ENCODE measurements around the gene KIF3B.
A peak's percentile ranks its signal among the peaks of the same experiment; 100 is the strongest.
"Not testable (repeated sequence)": the region's sequence is repeated elsewhere in the genome, so short reads cannot be mapped to it uniquely, and the experiment has no call there.

The KIF3B gene

GRCh38 chr20:32333181-32333987 lies 55.9 kb downstream of the KIF3B start:
- peak; percentile 7 for DNase-seq

- DNase-seq: peak; percentile 53
Measured at GRCh38 chr20:32333988-32334885, 56.8 kb downstream of the KIF3B start.

- no peak for DNase-seq
Measured at GRCh38 chr20:32336918-32337347, 59.5 kb downstream of the KIF3B start.

DNA sequence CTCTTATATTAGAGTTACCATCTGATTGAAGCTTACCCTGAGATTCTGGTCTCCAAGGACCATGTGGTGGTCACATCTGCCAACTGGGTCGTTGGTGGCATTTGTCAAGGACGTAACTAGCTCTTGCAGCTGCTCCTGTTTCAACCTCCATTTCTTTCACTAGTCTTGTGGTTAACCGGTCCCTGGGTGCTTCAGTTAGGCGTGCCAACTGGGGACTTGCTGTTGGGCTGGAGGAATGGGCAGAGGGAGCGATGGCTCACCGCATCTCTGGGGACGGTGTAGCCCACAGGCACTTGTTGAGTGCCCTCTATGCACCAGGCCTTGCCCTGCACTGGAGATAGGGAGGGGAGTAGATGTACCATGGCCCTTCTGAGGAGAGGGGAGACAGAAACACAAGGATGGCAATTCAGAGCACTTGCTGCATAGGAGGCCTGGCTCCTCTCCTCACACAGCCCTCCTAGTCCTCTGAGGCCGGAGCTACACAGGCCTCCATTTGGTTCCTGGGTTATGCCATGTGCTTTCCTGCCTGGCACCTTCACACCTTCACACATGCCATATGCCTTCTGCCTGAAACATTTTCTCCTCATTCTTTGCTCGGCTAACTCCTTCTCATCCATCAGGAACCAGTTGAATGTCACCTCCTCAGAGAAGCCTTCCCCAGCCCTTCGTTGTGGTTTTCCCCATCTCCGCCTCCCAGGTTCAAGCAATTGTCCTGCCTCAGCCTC lies 60.6 kb downstream of the KIF3B start:
- DNase-seq: no peak

GRCh38 chr20:32338665-32339064 lies 61.2 kb downstream of the KIF3B start:
- no peak for DNase-seq

DNA sequence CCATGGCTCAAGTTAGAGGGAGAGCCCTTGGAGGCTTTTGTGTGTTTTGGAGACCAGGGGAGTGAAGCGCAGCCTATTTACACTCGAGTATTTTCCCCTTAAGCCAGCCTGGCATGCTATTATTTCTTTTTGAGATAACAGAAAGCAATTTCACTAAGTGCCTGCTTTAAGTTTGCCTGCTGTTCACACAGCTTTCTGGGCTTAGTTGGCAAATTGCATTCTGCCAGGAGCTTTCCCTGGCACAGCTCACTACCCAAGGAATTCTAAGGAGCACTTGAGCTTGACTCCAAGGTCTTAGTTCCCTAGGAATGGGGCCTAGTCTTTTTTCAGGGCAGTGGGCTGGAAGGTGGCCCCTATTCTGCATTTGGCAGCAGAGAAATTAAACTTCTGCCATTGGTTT lies 61.7 kb downstream of the KIF3B start:
- DNase-seq: no peak

DNA sequence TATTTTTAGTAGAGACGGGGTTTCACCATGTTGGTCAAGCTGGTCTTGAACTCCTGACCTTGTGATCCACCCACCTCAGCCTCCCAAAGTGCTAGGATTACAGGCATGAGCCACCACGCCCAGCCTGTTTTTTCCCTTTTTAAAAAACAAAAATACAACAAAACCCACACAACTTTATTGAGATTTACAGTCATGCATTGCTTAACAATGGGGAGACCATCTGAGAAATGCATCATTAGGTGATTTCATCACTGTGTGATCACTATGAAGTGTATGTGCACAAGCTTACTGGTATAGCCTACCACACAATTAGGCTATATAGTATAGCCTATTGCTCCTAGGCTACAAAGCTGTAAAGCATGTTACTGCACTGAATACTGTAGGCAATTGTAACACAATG lies 63.6 kb downstream of the KIF3B start:
- not testable (repeated sequence) for DNase-seq

DNA sequence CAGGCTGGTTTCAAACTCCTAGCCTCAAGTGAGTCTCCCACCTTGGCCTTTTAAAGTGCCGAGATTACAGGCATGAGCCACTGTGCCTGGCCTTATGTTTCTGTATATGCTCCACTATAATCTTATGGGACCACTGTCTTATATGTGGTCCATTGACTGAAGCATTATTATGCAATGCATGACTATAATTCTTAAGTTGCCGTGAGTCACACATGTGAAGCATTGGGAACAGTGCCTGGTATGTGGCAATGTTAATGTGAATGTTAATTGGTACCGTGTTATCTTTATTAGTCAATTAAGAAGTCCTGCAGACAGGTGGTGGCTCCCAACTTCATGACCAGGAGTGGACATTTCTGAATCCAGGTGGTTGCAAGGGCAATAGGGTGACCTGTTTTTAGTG lies 66.0 kb downstream of the KIF3B start:
- DNase-seq: no peak

DNA sequence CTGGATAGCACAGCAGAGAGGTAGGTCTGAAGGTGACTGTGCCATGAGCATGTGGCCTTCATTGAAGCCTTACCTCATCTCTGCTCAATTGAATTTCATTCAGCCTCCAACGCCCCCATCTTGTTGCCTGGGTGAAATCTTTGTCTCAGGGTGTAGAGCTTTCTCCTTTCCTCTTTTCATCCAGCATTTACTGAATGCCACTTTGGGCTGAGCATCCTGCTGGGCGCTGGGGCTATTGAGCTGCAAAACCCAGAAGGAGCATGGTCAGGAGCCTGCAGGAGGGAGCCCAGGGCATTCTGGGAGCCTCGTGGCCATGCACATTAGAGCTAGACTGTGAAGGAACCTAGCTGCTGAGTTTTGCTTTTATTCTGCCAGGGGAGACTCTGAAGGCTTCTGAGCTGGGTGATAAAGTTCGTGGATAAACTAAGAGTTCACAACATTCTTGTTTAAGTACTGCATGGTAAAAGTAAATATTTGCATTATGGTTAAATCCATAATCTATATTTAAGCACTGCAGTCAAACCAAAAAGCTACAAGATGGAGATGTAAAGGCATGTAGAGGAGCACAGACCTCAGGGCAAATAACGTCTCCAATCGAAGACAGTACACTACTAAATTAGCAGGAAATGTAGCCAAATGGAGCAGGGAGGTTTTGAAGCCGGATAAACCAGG lies 67.5 kb downstream of the KIF3B start:
- no peak for DNase-seq

- no peak for DNase-seq
Measured at GRCh38 chr20:32348207-32348606, 70.8 kb downstream of the KIF3B start.

DNA sequence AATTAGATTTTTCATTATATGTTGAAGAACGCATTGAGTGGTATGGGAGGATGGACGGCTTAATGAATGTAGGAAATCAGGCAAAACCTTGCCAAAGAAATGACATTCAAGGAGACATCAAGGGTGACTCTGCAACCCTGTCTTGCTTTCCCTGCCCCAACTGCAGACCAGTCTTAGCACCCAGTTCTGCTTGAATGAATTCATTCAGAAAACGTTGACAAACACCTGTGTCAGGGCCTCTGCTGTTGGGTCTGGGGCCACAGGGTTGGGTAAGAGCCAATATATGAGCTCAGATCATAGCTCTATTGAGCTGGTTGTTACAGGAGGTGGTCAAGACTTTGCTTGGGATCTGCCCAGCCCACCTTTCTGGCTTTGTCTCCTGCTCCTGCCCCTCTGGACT lies 73.0 kb downstream of the KIF3B start:
- no peak for DNase-seq

GRCh38 chr20:32352121-32352720 lies 74.8 kb downstream of the KIF3B start:
- no peak for DNase-seq

- DNase-seq: no peak
Measured at GRCh38 chr20:32353848-32354496, 76.5 kb downstream of the KIF3B start.

- DNase-seq: no peak
Measured at GRCh38 chr20:32354592-32355416, 77.4 kb downstream of the KIF3B start.

DNA sequence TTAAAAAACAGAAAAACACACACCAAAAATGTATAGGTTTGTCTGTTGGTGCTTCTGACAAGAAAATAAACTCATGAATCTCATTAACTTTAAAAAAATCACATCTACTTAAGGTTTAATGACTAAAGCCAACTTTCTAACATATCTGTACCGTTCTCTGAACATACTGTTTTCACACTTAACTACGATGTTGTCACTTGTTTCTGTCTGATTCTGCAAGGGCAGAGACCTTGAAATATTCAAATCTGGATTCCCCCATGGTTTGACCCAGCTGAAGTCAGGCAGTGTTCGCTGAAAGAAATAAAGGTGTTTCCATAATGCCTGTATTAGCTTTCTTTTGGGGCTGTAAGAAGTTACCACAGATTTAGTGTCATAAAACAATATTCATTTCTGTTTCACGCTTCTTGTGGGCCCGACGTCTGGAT lies 78.0 kb downstream of the KIF3B start:
- DNase-seq: no peak

DNA sequence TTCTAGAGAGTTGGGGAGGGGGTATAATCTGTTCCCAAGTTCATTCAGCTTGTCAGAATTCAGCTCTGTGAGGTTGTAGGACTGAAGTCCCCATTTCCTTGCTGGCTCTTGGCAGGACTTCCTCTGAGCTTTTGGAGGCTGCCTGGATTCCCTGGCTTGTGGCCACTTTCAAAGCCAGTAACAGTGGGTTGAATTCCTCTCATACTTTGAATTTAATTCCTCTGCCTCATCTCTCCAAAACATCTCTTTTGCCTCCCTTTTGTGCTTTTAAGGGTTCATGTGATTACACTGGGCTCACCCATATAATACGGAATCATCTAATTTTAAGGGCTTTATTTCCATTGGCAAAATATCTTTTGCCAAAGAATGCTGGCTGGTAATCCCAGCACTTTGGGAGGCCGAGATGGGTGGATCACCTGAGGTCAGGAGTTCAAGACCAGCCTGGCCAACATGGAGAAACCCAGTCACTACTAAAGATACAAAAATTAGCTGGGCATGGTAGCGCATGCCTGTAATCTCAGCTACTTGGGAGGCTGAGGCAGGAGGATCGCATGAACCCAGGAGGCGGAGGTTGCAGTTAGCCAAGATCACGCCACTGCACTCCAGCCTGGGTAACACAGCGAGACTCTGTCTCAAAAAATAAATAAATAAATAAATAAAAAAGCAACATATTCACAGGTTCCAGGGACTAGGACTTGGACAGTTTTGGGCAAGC lies 78.6 kb downstream of the KIF3B start:
- DNase-seq: not testable (repeated sequence)

DNA sequence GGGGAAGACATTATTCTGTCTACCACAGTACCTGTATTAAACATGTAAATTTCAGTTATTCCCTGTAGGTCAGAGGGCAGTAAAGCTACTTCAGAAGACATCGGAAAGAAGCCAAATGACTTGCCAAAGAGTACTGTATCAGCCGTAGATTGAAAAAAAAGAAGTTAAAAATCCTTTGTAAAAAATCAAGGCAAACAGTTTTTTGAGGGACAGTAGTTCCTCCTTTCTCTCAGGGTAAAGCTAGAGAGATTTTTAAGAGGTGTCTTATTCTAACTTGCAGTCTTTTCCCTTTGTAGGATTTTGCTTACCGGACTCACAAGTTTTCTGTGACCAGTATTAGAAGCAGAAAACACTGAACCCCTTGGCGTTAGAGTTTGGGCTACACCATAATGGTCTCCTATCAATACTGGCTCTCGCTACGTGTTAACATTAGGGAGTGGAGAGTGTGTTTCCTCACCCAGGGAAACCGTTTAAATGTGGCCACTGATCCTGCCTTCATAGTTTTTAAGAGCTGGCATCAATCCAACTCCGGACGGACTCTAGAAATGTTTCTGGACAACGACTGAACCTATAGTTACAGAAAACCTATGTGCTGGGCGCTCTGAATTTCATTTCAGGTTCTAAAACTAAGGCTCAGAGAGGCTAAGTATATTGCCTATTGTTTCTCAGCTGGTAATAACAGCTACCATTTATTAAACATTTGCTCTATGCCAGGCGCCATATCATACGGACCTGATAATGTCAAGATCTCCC lies 79.3 kb downstream of the KIF3B start:
- no peak for DNase-seq

DNA sequence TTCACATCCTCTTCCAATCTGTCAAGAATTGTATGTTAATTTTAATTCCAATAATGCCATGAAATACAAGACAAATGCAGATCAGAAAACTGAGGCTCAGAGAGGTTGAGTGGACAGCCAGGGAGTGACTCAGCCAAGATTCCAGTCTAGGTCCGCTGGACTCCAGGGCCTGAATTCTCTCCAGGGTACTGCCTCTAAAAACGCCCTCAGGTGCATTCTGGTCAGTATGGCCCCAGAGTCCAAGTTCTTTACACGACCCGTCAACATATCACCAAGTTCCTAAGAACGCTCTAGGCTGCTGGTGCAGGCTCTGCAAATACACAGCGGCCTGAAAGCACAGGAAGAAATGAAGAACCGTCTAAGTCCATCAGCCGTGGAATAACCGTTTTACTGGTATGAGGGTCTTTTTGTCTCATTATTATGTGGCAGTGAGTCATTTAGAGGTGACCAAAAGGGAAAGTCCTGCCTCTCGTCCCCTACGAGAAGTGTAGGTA lies 80.0 kb downstream of the KIF3B start:
- DNase-seq: no peak

Measured in stimulated activated CD4-positive, alpha-beta T cell treated with anti-CD3 and anti-CD28 coated beads, Interleukin-4, amount 100 ng/mL, for 1 hour (primary cell).